Measurements from ENCODE around the gene PSMD1. TPM values are rescaled to one million over a fixed set of nuclear protein-coding genes. Genes with fewer than 3 reads are reported as not detected.

Gene PSMD1
- total and polyA plus RNA-seq, 12 donors = 39.8 to 113 (median 94.0) TPM

DNA sequence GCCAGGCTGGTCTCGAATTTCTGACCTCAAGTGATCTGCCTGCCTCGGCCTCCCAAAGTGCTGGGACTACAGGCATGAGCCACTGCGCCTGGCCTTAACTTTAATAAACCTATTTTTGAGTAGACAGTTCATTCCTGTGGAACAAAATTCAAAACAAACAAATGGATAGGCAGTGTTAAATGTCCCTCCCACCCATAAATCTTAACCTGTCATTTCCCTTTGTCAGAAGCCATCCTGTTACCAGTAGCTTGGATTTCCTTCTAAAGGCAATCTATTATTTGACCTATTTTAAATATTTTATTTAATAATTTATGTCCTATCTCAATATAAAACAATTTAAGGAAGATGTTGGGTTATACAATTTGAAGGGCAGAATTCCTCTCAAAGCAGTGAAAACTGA is 25.9 kb upstream of the PSMD1 start:
- Histone ChIP-seq H3K27me3 (peaks cover 0 to 54% (median 36%) of the 10 kb centered on the region in 7 donors), H3K27ac (no peak overlapping the region), H3K4me3 (no peak overlapping the region), H3K9me3 (no peaks in the 10 kb centered on the region), H3K36me3 (no peaks in the 10 kb centered on the region), H3K4me1 (no peaks in the 10 kb centered on the region)
- DNase-seq (no peak), ATAC-seq (no peak)
- TF ChIP-seq, protein P1, sequence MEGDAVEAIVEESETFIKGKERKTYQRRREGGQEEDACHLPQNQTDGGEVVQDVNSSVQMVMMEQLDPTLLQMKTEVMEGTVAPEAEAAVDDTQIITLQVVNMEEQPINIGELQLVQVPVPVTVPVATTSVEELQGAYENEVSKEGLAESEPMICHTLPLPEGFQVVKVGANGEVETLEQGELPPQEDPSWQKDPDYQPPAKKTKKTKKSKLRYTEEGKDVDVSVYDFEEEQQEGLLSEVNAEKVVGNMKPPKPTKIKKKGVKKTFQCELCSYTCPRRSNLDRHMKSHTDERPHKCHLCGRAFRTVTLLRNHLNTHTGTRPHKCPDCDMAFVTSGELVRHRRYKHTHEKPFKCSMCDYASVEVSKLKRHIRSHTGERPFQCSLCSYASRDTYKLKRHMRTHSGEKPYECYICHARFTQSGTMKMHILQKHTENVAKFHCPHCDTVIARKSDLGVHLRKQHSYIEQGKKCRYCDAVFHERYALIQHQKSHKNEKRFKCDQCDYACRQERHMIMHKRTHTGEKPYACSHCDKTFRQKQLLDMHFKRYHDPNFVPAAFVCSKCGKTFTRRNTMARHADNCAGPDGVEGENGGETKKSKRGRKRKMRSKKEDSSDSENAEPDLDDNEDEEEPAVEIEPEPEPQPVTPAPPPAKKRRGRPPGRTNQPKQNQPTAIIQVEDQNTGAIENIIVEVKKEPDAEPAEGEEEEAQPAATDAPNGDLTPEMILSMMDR (IDR thresholded peaks at IDR 0.05) = no peak
- 74 to 78% methylated on average over 3 of the region's 3 CpGs for WGBS, 2 donors
- intact Hi-C loops (cut with DNase I) = no loop called here

DNA sequence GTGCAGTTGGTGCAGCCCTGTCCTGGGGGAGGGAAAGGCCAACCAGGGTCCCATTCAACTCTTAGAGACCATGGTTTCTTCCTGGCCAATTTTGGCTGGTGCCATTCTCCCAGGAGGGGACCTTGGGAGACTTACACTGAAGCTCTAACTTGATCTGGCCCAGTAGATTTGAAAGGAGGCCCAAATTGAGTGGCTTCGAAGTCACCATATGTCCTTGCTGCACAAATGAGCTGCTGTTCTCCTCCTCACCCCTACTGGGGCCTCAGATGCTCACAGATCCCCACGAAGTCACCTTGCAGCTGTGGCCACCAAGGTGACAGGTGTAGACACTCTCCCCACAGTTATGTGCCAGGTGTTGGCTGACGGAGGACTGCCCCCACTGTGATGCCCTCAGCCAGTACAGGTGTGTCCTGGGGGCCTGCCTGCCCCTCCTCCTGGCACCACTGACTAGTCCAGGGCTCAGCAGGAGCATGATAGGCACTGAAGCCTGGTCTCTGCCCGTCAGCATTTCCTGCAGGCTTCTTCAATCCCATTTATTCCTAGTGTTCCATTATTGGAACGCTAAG is 24.0 kb upstream of the PSMD1 start:
- Histone ChIP-seq H3K36me3 (no peaks in the 10 kb centered on the region), H3K27ac (no peak overlapping the region), H3K27me3 (peaks cover 5 to 70% (median 48%) of the 10 kb centered on the region in 7 donors), H3K4me1 (no peaks in the 10 kb centered on the region), H3K4me3 (no peak overlapping the region), H3K9me3 (no peaks in the 10 kb centered on the region)
- TF ChIP-seq, protein P1 (IDR thresholded peaks at IDR 0.05) = no peak
- ATAC-seq = no peak
- DNase-seq = no peak
- intact Hi-C loops (cut with DNase I) = no loop called here
- WGBS, 2 donors = 72 to 74% methylated on average over 5 of the region's 5 CpGs

DNA sequence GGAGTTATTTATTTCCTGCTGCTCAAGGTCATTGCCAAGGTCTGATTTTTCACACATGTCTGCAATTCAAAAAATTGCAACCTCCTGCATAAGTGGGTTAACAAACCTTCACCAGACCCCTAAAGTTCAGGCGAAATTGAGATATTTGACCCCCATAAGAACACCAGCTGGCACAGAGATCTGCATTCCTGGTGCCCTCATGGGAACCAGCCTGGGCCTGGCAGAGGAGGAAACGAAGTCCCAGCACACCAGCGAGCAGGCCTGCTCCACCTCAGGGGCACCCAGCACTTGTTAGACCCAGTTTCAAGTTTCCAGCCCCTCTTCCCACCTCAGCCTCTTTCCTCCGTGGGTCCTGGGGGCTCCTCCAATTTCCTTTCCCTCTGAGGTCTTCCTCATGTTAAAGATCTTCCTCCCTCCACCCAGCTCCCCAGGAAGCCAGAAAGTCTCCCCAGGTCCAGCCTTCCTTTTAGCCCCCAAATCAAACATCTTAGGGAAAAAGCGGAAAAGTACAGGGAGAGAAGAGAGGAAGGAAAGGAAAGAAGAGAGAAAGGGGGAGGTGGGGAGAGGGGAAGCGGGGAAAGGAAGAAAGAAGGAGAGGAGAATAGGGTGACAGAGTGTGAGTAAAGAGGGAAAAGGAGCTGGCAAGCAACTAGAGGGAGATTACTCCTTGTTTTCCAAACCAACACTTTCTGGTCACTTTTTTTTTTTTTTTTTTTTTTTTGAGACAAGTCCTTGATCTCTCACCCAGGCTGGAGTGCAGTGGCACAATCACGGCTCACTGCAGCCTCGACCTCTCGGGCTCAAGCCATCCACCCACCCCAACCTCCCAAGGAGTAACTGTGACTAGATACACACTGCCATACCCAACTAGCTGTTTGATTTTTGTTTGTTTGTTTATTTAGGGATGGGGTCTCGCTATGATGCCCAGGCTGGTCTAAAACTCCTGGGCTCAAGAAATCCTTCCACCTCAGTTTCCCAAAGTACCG is 23.2 kb upstream of the PSMD1 start:
- Histone ChIP-seq H3K4me3 (no peak overlapping the region), H3K9me3 (no peaks in the 10 kb centered on the region), H3K36me3 (no peaks in the 10 kb centered on the region), H3K4me1 (peaks cover 0 to 3% (median 0%) of the 10 kb centered on the region in 9 donors), H3K27ac (no peak overlapping the region), H3K27me3 (peaks cover 10 to 71% (median 53%) of the 10 kb centered on the region in 7 donors)
- WGBS, 2 donors = 63 to 70% methylated on average over 10 to 11 of the region's 11 CpGs
- ATAC-seq (no peak), DNase-seq (no peak)
- intact Hi-C loops (cut with DNase I) = no loop called here
- TF ChIP-seq, protein P1 (IDR thresholded peaks at IDR 0.05) = no peak

DNA sequence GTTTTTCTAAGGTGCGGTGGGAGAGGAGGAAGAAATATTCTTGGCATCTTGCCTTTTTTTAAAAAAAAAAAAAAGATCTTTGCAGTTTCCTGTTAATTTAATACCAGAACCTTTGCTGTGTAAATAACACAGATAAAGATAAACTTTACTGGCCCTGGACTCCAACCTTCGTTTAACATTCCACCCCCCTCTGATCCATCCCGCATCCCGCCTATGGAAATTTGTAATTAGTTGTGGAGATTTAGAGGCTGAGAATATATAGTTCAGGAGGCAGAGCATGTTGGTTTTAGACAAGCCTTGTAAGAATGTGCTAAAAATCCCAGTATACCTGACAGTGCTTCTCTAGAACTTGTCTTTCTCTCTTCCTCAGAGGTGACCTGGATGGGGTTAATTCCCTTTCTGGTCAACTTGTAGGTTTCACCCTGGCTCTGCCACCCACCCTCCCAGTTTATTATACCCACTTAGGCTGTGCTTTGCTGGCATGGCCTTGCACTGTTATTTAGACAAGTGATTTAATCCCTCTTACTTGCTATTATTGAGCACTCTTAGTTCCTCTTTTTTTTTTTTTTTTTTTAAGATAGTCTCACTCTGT is 22.3 kb upstream of the PSMD1 start:
- peaks cover 11 to 76% (median 61%) of the 10 kb centered on the region in 7 donors for H3K27me3 ChIP-seq

More for the DNA sequence above, 22.3 kb upstream of the PSMD1 start:
- H3K4me1 ChIP-seq = peaks cover 0 to 3% (median 0%) of the 10 kb centered on the region in 9 donors
- H3K9me3 ChIP-seq = no peaks in the 10 kb centered on the region
- ATAC-seq (no peak), DNase-seq (no peak)
- no peaks in the 10 kb centered on the region for H3K36me3 ChIP-seq
- 38 to 51% methylated on average over 4 of the region's 4 CpGs for WGBS, 2 donors
- no peak overlapping the region for H3K4me3 ChIP-seq
- intact Hi-C loops (cut with DNase I) = no loop called here
- H3K27ac ChIP-seq = no peak overlapping the region
- TF ChIP-seq, protein P1 (IDR thresholded peaks at IDR 0.05) = no peak
